Activated CD4-positive, alpha-beta T cell treated with anti-CD3 and anti-CD28 coated beads, Interleukin-2, amount 10 ng/mL, durations not matched to agents 7 days and 5 days (primary cell): Measurements from ENCODE around the gene CD209. TPM values are rescaled to one million over a fixed set of nuclear protein-coding genes. Genes with fewer than 3 reads are reported as not detected.
"Not testable (repeated sequence)": the region's sequence is repeated elsewhere in the genome, so short reads cannot be mapped to it uniquely, and the experiment has no call there.

Experiments
- CTCF ChIA-PET: fragments of 350-600 bp; sonication (Branson Sonifier 250); formaldehyde crosslinking; loops from one replicate; lab custom pipeline; 2021; ENCODE audit warnings: antibody characterized with exemption; lab: Charles Lee
- POLR2A ChIA-PET: fragments of 350-600 bp; sonication (Branson Sonifier 250); formaldehyde crosslinking; loops from one replicate; lab custom pipeline; 2021; ENCODE audit warnings: antibody characterized with exemption; lab: Charles Lee
- DNase-seq: peaks from one replicate; pipeline ENCODE4 v3.0.0-alpha.2; 2020
- H3K27ac Mint-ChIP-seq: one replicate; pipeline ENCODE4 v1.8.0; 2021; ENCODE audit warnings: mild to moderate bottlenecking, moderate library complexity, mixed read lengths
- H3K27me3 Mint-ChIP-seq: one replicate; pipeline ENCODE4 v1.8.0; 2021; ENCODE audit warnings: mixed read lengths
- H3K36me3 Mint-ChIP-seq: one replicate; pipeline ENCODE4 v1.8.0; 2021; ENCODE audit warnings: low read depth, mixed read lengths
- H3K4me1 Mint-ChIP-seq: one replicate; pipeline ENCODE4 v1.8.0; 2021; ENCODE audit warnings: mixed read lengths
- H3K4me3 Mint-ChIP-seq: one replicate; pipeline ENCODE4 v1.8.0; 2021; ENCODE audit warnings: mild to moderate bottlenecking, moderate library complexity, mixed read lengths
- H3K9me3 Mint-ChIP-seq: one replicate; pipeline ENCODE4 v1.8.0; 2021; ENCODE audit warnings: mixed read lengths
- total RNA-seq, 2 experiments: library from RNA; stranded (reverse); gene quantifications; one replicate each; pipeline ENCODE4 v1.2.3, GENCODE V29; 2021

Gene CD209
- total RNA-seq, 2 experiments from 2014 or later: not detected

DNA sequence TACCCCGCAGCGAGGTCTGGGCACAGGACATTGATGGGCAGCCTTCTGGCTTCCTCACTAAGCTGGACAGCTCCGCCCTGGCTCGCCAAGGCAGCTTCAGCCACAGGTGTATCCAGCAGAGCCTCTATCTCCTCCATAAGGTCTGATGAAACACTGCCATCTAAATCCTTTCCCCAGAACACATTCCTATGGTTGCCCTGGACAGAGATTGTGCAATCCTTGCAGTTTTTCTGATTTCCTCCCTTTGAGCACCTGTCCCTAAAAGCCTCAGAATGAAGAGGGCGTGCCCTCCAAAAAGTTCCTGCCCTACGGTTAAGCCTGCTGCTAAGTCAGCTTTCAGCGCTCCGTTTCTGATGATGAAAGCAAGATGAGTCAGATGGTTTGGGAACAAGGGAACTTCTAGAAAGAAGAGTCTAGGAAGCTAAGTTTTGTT lies 36.7 kb upstream of the CD209 start:
- CTCF ChIA-PET: no interaction called here
- no peak overlapping the region for H3K4me3 Mint-ChIP-seq

DNA sequence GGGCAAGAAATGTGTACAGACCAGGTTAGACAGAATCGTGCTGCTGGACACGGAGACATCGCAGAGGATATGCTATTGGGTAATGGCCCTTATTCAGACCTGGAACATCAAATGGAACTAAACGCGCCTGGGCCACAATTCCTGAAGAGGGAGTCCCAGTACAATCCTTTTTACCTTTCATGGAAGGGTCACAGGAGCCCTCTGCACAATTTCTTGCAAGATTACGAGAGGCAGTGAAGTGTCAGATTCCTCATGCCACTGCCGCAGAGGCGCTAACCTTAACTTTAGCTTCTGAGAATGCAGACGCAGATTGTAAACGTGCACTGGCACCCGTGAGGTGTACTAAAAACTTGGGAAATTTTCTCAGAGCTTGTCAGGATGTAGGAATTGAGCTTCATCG lies 33.8 kb upstream of the CD209 start:
- Mint-ChIP-seq H3K36me3 (no peaks in the 10 kb centered on the region), H3K4me3 (no peak overlapping the region), H3K9me3 (peaks cover 6% of the 10 kb centered on the region), H3K27me3 (peaks cover 28% of the 10 kb centered on the region), H3K4me1 (no peaks in the 10 kb centered on the region), H3K27ac (no peak overlapping the region)
- DNase-seq: no peak
- ChIA-PET POLR2A (no interaction called here), CTCF (no interaction called here)

More for the DNA sequence above, 36.7 kb upstream of the CD209 start:
- H3K4me1 Mint-ChIP-seq: no peaks in the 10 kb centered on the region
- no peaks in the 10 kb centered on the region for H3K36me3 Mint-ChIP-seq
- peaks cover 6% of the 10 kb centered on the region for H3K9me3 Mint-ChIP-seq
- H3K27ac Mint-ChIP-seq: no peak overlapping the region
- peaks cover 32% of the 10 kb centered on the region for H3K27me3 Mint-ChIP-seq
- POLR2A ChIA-PET: no interaction called here
- no peak for DNase-seq

DNA sequence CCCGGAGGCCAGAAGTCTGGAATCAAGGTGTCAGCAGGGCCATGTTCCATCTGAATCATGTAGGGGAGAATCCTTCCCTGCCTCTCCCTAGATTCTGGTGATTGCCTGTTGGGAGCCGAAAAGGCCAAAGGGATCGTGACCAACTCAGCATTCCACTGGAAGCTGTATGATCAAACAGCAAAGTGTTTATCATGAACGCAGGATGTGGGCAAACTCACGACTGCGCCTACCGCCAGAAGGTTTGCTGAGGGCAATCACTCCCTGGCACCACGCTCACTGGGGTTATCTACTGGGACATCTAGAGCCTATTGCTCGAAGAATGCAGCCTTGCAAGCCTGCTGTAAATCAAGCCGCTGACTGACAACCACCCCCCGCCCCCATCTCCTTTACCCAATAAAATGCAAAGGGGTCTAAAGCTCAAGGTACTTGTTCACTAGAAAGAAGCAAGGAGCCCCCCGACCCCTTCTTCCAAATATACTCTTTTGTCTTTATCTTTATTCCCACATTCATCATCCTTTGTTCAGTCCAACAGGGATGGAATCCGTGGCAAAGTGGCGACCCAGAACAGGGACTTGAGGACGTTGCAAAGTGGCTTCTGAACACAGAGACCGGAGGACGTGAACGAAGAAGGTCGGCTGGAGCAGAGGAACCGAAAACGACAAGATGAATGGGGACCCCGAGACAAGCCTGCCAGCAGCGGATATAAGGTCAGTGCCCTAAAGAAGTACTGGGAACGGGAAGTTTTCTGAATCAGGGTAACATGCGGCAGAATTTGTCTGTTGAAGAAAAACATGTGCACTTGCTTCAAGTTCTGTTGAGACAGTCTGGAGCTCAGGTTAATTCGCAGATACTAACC lies 32.5 kb upstream of the CD209 start:
- Mint-ChIP-seq H3K4me3 (no peak overlapping the region), H3K36me3 (no peaks in the 10 kb centered on the region), H3K9me3 (peaks cover 3% of the 10 kb centered on the region), H3K4me1 (no peaks in the 10 kb centered on the region), H3K27me3 (peaks cover 28% of the 10 kb centered on the region), H3K27ac (no peak overlapping the region)
- ChIA-PET POLR2A (no interaction called here), CTCF (no interaction called here)
- DNase-seq: no peak

DNA sequence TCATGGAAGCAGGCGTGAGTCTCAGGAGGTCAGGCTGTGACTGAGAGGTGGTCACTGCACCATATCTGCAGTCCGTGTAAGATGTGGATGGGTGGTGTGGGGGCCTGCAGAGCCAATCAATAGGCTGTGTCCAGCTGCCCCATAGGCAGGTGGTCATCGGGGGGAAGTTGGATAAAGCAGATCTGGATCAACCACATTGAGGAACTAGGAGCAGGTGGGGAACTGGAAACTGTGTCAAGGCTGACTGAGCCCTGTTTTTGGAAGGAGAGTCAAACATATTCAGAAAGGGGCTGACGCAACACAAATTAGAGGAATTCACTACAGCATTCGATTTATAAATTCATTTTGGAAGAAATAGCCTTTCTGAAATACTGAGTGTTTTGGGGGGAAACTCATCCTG lies 30.7 kb upstream of the CD209 start:
- Mint-ChIP-seq H3K4me3 (no peak overlapping the region), H3K36me3 (no peaks in the 10 kb centered on the region), H3K9me3 (no peaks in the 10 kb centered on the region), H3K27ac (no peak overlapping the region), H3K27me3 (peaks cover 17% of the 10 kb centered on the region), H3K4me1 (peaks cover 2% of the 10 kb centered on the region)
- POLR2A ChIA-PET: no interaction called here
- no peak for DNase-seq
- CTCF ChIA-PET: no interaction called here

DNA sequence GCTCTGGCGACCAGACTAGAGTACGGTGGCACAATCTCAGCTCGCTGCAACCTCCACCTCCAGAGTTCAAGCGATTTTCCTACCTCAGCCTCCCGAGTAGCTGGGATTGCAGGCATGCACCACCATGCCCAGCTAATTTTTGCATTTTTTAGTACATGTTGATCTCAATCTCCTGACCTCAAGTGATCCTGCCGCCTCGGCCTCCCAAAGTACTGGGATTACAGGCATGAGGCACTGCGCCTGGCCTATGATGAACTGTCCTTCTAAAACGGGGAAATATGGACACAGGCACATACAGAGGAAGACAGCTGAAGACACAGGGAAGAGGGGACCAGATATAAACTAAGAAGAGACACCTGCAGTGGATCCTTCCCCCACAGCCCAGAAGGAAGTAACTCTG lies 28.4 kb upstream of the CD209 start:
- Mint-ChIP-seq H3K27ac (no peak overlapping the region), H3K4me1 (peaks cover 14% of the 10 kb centered on the region), H3K27me3 (peaks cover 11% of the 10 kb centered on the region), H3K36me3 (no peaks in the 10 kb centered on the region), H3K4me3 (no peak overlapping the region), H3K9me3 (no peaks in the 10 kb centered on the region)
- POLR2A ChIA-PET: no interaction called here
- CTCF ChIA-PET: no interaction called here
- no peak for DNase-seq

DNA sequence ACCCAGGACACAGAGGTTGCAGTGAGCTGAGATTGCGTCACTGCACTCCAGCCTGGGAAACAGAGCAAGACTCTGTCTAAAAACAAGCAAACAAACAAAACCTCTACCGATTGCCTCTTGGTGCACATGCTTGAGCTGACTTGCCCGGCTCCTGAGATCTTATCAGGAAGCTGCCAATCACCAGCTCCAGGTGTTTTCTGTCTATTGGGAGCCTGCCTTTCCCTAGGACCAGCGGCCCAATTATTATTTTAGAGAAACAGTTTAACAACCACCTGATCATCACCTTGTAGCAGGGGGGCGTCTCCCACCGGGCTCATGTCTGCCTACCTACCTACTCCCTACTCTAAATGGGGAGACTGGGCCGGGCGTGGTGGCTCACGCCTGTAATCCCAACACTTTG lies 26.5 kb upstream of the CD209 start:
- no peak overlapping the region for H3K4me3 Mint-ChIP-seq
- POLR2A ChIA-PET: no interaction called here
- no peaks in the 10 kb centered on the region for H3K36me3 Mint-ChIP-seq
- H3K4me1 Mint-ChIP-seq: peaks cover 14% of the 10 kb centered on the region
- no peaks in the 10 kb centered on the region for H3K9me3 Mint-ChIP-seq
- no peak for DNase-seq
- peaks cover 13% of the 10 kb centered on the region for H3K27me3 Mint-ChIP-seq
- CTCF ChIA-PET: no interaction called here
- H3K27ac Mint-ChIP-seq: no peak overlapping the region

DNA sequence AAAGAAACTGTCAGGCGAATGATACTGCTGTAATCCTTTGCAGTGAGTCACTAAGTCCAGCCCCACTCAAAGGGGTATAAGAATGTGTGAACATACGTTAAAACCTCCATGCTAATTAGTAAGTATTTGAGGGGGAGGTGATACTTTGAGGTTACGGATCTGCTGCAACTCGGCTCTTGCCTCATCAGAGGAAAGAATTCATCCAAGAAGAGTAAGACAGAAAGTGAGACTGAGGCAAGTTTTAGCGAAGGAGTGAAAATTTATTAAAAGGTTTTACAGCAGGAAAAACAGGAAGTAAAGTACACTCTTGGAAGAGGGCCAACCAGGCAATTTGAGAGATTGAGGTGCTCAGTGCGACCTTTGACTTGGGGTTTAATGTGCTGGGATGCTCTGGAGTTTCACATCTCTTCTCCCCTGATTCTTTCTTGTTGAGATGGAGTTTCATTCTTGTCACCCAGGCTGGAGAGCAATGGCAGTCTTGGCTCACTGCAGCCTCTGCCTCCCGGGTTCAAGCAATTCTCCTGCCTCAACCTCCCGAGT lies 25.5 kb upstream of the CD209 start:
- H3K4me3 Mint-ChIP-seq: no peak overlapping the region
- ChIA-PET CTCF (no interaction called here), POLR2A (no interaction called here)
- no peaks in the 10 kb centered on the region for H3K36me3 Mint-ChIP-seq
- no peak overlapping the region for H3K27ac Mint-ChIP-seq
- no peaks in the 10 kb centered on the region for H3K9me3 Mint-ChIP-seq
- no peak for DNase-seq
- H3K4me1 Mint-ChIP-seq: peaks cover 14% of the 10 kb centered on the region
- H3K27me3 Mint-ChIP-seq: peaks cover 16% of the 10 kb centered on the region

DNA sequence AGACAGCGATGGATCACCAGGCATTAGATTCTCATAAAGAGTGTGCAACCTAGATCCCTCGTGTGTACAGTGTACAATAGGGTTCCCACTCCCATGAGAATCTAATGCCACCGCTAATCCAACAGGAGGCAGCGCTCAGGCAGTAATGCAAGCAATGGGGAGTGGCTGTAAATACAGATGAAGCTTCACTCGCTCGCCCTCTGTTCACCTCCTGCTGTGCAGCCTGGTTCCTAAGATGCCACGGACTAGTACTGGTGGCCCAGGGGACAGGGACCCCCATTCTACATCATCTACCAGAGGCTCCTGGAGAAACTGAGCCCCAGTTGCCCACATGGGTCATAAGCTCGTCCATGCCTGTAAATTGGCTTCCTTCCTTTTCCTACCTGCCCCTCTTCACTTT lies 23.7 kb upstream of the CD209 start:
- no peak overlapping the region for H3K27ac Mint-ChIP-seq
- ChIA-PET CTCF (no interaction called here), POLR2A (no interaction called here)
- H3K4me3 Mint-ChIP-seq: no peak overlapping the region
- no peak for DNase-seq
- peaks cover 10% of the 10 kb centered on the region for H3K27me3 Mint-ChIP-seq
- H3K36me3 Mint-ChIP-seq: no peaks in the 10 kb centered on the region
- H3K9me3 Mint-ChIP-seq: no peaks in the 10 kb centered on the region
- H3K4me1 Mint-ChIP-seq: peaks cover 14% of the 10 kb centered on the region

DNA sequence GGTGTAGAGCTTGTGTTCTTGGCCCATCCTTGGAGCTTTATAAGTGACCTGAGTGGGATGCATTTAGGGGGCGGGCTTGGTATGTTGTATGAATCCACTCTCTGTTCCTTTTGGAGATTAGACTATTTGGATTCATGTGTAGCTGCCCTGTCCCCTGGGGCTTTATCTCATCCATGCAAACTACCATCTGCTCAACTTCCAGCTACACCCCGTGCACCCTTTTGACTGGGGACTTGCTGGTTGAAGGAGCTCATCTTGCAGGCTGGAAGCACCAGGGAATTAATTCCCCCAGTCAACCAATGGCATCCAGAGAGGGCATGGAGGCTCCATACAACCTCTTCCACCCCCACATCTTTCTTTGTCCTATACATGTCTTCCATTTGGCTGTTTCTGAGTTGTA lies 21.8 kb upstream of the CD209 start:
- Mint-ChIP-seq H3K36me3 (no peaks in the 10 kb centered on the region), H3K4me3 (no peak overlapping the region), H3K27me3 (peaks cover 7% of the 10 kb centered on the region), H3K4me1 (peaks cover 14% of the 10 kb centered on the region), H3K9me3 (no peaks in the 10 kb centered on the region), H3K27ac (no peak overlapping the region)
- CTCF ChIA-PET: interaction anchor here (0.6 to 1.8 kb wide), 2 partner anchors 44 to 176 kb away, joined by 3 read pairs; no protein-coding TSS in a partner anchor
- DNase-seq: no peak
- POLR2A ChIA-PET: no interaction called here

DNA sequence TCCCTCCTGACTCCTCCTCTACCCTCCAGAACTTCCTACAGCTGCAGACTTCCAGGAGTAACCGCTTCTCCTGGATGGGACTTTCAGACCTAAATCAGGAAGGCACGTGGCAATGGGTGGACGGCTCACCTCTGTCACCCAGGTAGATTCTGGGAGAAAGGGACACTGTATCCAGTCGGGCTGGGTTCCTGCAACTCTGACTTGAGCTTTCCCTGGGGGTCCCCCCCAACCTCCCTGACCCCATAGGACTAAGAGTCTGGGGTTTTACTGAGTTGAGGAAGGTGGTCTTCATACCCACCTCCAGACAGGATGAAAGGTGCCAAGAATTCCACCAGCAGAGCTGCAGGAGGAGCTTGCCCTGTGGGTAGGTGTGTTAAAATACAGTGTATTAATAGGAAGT lies 20.2 kb upstream of the CD209 start:
- Mint-ChIP-seq H3K4me3 (no peak overlapping the region), H3K4me1 (peaks cover 6% of the 10 kb centered on the region), H3K9me3 (no peaks in the 10 kb centered on the region), H3K36me3 (no peaks in the 10 kb centered on the region), H3K27me3 (peaks cover 10% of the 10 kb centered on the region), H3K27ac (no peak overlapping the region)
- POLR2A ChIA-PET: no interaction called here
- CTCF ChIA-PET: interaction anchor here (1.8 kb wide), 1 partner anchor 42 kb away, joined by 3 read pairs; no protein-coding TSS in a partner anchor
- no peak for DNase-seq

DNA sequence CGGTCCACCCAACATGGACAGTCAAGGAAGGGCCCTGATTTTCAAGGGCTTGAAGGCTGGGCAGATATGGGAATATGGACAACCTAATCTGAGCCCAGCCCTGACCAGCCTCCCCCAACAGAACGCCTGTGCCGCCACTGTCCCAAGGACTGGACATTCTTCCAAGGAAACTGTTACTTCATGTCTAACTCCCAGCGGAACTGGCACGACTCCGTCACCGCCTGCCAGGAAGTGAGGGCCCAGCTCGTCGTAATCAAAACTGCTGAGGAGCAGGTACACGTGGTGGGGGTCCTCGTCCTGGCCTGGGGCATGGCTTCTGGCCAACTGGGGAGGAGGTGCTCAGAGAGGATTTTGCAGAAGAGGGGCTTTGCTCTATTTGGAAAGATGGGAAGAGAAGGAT lies 19.2 kb upstream of the CD209 start:
- POLR2A ChIA-PET: no interaction called here
- H3K27me3 Mint-ChIP-seq: peaks cover 10% of the 10 kb centered on the region
- H3K4me1 Mint-ChIP-seq: no peaks in the 10 kb centered on the region
- no peak overlapping the region for H3K27ac Mint-ChIP-seq
- no peak for DNase-seq
- H3K36me3 Mint-ChIP-seq: no peaks in the 10 kb centered on the region
- H3K4me3 Mint-ChIP-seq: no peak overlapping the region
- CTCF ChIA-PET: interaction anchor here (0.5 kb wide), 1 partner anchor 45 kb away, joined by 4 read pairs; no protein-coding TSS in a partner anchor
- H3K9me3 Mint-ChIP-seq: no peaks in the 10 kb centered on the region

DNA sequence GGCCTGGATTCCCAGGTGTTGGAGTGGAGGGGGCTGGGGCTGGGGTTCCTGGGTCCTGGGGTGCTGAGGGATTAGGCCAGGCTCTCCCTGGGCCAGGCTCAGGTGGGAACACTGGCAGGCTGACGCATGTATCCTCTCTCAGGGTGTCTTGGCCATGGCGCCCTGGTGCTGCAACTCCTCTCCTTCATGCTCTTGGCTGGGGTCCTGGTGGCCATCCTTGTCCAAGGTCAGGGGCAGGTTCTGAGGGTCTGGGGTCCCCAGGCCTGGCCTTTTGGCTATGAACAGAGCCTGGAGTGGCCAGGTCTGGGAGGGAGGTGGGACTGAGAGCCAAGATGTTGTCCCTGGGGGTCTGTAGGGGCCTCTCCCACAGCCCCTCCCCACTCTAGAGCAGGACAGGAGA lies 17.7 kb upstream of the CD209 start:
- H3K9me3 Mint-ChIP-seq, H3K4me3 Mint-ChIP-seq, H3K4me1 Mint-ChIP-seq, H3K27ac Mint-ChIP-seq, H3K36me3 Mint-ChIP-seq, POLR2A ChIA-PET, CTCF ChIA-PET, DNase-seq: not testable (repeated sequence)
- peaks cover 10% of the 10 kb centered on the region for H3K27me3 Mint-ChIP-seq

DNA sequence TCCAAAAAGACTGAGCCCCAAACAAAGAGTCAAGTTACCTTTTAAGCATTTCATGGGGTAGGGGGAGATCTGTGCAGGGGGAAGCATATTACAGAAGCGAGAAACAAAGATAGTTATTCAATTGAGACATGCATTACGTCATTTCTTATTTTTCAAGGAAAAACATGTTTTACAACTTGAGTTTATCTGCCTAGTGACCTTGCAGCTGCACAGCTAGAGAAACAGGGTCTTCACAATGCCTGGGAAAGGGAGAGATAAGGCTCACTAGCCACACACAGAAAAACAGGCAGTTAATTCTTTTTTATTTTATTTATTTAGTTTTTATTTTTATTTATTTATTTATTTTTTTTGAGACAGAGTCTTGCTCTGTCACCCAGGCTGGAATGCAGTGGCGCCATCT lies 16.8 kb upstream of the CD209 start:
- POLR2A ChIA-PET: interaction anchor here (0.6 kb wide), 1 partner anchor 1606 kb away, joined by 4 read pairs; no protein-coding TSS in a partner anchor
- H3K36me3 Mint-ChIP-seq, CTCF ChIA-PET, DNase-seq, H3K4me1 Mint-ChIP-seq, H3K4me3 Mint-ChIP-seq, H3K27ac Mint-ChIP-seq: not testable (repeated sequence)
- Mint-ChIP-seq H3K27me3 (peaks cover 10% of the 10 kb centered on the region), H3K9me3 (peaks cover 11% of the 10 kb centered on the region)
